ENCODE data around the gene NDUFB5. TPM values are rescaled to one million over a fixed set of nuclear protein-coding genes. Genes with fewer than 3 reads are reported as not detected.

Gene NDUFB5
- 359 and 373 TPM in 2 replicates for total RNA-seq (2014; rRNA removed; shearing (Covaris generic))
- polyA plus RNA-seq (2015; cell fraction: cytosol; rRNA removed) = 119 and 137 TPM in 2 replicates
- polyA plus RNA-seq (2015; cell fraction: nucleus; rRNA removed) = 124 and 163 TPM in 2 replicates

- in situ Hi-C loops (cut with HindIII; ENCODE audit: low pct_unique_long_range_greater_than_20kb, low sequenced_read_pairs) = no loop called here
Observed at GRCh38 chr3:179604321-179605078, at the start of gene NDUFB5, which contains the start of gene MRPL47. Gene NDUFB5 (plus strand): TSS chr3:179604794. CDS start chr3:179604816, 22 bp downstream. Gene MRPL47 (minus strand): TSS chr3:179604638. CDS start chr3:179604624, 14 bp downstream.

GRCh38 chr3:179558742-179559364, 45.7 kb upstream of the NDUFB5 start:
- peak; percentile 87 for DNase-seq (ENCODE audit: low read depth, low spot score)
- in situ Hi-C loops (cut with HindIII; ENCODE audit: low pct_unique_long_range_greater_than_20kb, low sequenced_read_pairs) = no loop called here

More at GRCh38 chr3:179604321-179605078, at the start of gene NDUFB5, which contains the start of gene MRPL47:
- DNase-seq (ENCODE audit: low read depth, low spot score) = peak; percentile 97

- no peak for DNase-seq (ENCODE audit: low read depth, low spot score)
- in situ Hi-C loops (cut with HindIII; ENCODE audit: low pct_unique_long_range_greater_than_20kb, low sequenced_read_pairs) = no loop called here
Observed at GRCh38 chr3:179560791-179561190, 43.8 kb upstream of the NDUFB5 start.

- peak; percentile 100 for DNase-seq (ENCODE audit: low read depth, low spot score)
- in situ Hi-C loops (cut with HindIII; ENCODE audit: low pct_unique_long_range_greater_than_20kb, low sequenced_read_pairs) = no loop called here
Observed at GRCh38 chr3:179562591-179563270, 41.9 kb upstream of the NDUFB5 start, which contains the start of gene ACTL6A. Gene ACTL6A (plus strand): TSS chr3:179562926. CDS start chr3:179563093, 167 bp downstream.

GRCh38 chr3:179563271-179563783, 41.3 kb upstream of the NDUFB5 start:
- in situ Hi-C loops (cut with HindIII; ENCODE audit: low pct_unique_long_range_greater_than_20kb, low sequenced_read_pairs) = no loop called here
- peak; percentile 62 for DNase-seq (ENCODE audit: low read depth, low spot score)

GRCh38 chr3:179565496-179565895, 39.1 kb upstream of the NDUFB5 start:
- in situ Hi-C loops (cut with HindIII; ENCODE audit: low pct_unique_long_range_greater_than_20kb, low sequenced_read_pairs) = no loop called here
- DNase-seq (ENCODE audit: low read depth, low spot score) = no peak

- DNase-seq (ENCODE audit: low read depth, low spot score) = no peak
- in situ Hi-C loops (cut with HindIII; ENCODE audit: low pct_unique_long_range_greater_than_20kb, low sequenced_read_pairs) = no loop called here
Observed at GRCh38 chr3:179580992-179581391, 23.6 kb upstream of the NDUFB5 start.

GRCh38 chr3:179589143-179589542, 15.5 kb upstream of the NDUFB5 start:
- no peak for DNase-seq (ENCODE audit: low read depth, low spot score)
- in situ Hi-C loops (cut with HindIII; ENCODE audit: low pct_unique_long_range_greater_than_20kb, low sequenced_read_pairs) = no loop called here

- in situ Hi-C loops (cut with HindIII; ENCODE audit: low pct_unique_long_range_greater_than_20kb, low sequenced_read_pairs) = no loop called here
- no peak for DNase-seq (ENCODE audit: low read depth, low spot score)
Observed at GRCh38 chr3:179590669-179591068, 13.9 kb upstream of the NDUFB5 start.

GRCh38 chr3:179591313-179591712, 13.3 kb upstream of the NDUFB5 start:
- in situ Hi-C loops (cut with HindIII; ENCODE audit: low pct_unique_long_range_greater_than_20kb, low sequenced_read_pairs) = no loop called here
- DNase-seq (ENCODE audit: low read depth, low spot score) = no peak

GRCh38 chr3:179599531-179599930, 5.1 kb upstream of the NDUFB5 start:
- in situ Hi-C loops (cut with HindIII; ENCODE audit: low pct_unique_long_range_greater_than_20kb, low sequenced_read_pairs) = no loop called here
- no peak for DNase-seq (ENCODE audit: low read depth, low spot score)

- no peak for DNase-seq (ENCODE audit: low read depth, low spot score)
- in situ Hi-C loops (cut with HindIII; ENCODE audit: low pct_unique_long_range_greater_than_20kb, low sequenced_read_pairs) = no loop called here
Observed at GRCh38 chr3:179603321-179603720, 1.3 kb upstream of the NDUFB5 start.

- in situ Hi-C loops (cut with HindIII; ENCODE audit: low pct_unique_long_range_greater_than_20kb, low sequenced_read_pairs) = no loop called here
- DNase-seq (ENCODE audit: low read depth, low spot score) = no peak
Observed at GRCh38 chr3:179603831-179604230, 763 bp upstream of the NDUFB5 start.

- in situ Hi-C loops (cut with HindIII; ENCODE audit: low pct_unique_long_range_greater_than_20kb, low sequenced_read_pairs) = no loop called here
- no peak for DNase-seq (ENCODE audit: low read depth, low spot score)
Observed at GRCh38 chr3:179606534-179607085, 2.0 kb downstream of the NDUFB5 start.

- no peak for DNase-seq (ENCODE audit: low read depth, low spot score)
- in situ Hi-C loops (cut with HindIII; ENCODE audit: low pct_unique_long_range_greater_than_20kb, low sequenced_read_pairs) = no loop called here
Observed at GRCh38 chr3:179608931-179609720, 4.5 kb downstream of the NDUFB5 start.

GRCh38 chr3:179610066-179610465, 5.5 kb downstream of the NDUFB5 start:
- no peak for DNase-seq (ENCODE audit: low read depth, low spot score)
- in situ Hi-C loops (cut with HindIII; ENCODE audit: low pct_unique_long_range_greater_than_20kb, low sequenced_read_pairs) = no loop called here

- DNase-seq (ENCODE audit: low read depth, low spot score) = no peak
- in situ Hi-C loops (cut with HindIII; ENCODE audit: low pct_unique_long_range_greater_than_20kb, low sequenced_read_pairs) = no loop called here
Observed at GRCh38 chr3:179613807-179614206, 9.2 kb downstream of the NDUFB5 start.
